GM18873 (cell line): ENCODE data around the gene PDS5A.
"Not testable (repeated sequence)": the region's sequence is repeated elsewhere in the genome, so short reads cannot be mapped to it uniquely, and the experiment has no call there.

Experiments used
- ATAC-seq: cut with Tn5 transposase; IDR thresholded peaks from one replicate; pipeline ENCODE4 v1.9.1; 2021; ENCODE audit warnings: mild to moderate bottlenecking, moderate library complexity, moderate number of reproducible peaks; ENCODE audit not compliant: unreplicated experiment, low FRiP score

PDS5A gene

DNA sequence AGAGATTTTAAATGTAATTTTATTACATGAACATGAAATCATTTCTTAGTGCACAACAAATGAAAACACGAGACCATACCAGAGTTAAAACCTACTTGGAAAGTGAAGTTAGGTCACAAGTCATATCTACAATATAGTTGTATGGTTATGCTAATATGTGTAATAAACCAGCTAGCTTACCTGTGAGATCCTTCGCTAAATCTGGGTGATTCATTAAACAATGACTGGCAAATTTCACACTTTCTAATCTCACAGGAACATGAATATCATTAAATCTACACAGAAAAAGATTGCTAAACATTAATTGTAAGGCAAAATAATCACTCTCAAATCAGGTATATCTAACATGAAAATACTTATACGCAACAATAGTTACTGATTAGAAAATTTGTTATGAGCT, 67.6 kb downstream of the PDS5A start:
- ATAC-seq, result no peak

DNA sequence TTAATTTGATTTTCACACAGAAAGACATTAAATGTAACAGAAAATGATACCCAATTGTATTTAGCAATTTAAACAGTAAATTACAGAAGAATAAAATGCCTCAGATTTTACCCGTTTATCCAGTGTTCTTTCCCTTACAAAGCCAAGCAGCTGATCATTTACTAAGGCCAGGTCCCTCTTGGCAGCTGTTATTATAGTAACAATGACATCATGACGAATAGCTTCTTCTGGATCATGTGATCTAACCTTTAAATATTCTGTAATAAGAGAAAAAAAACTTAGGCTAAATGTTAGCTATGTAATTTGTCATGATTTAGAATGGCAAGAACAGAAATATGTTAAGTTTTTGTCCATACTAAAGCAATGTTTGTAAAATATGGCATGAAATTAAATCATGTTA, 69.4 kb downstream of the PDS5A start:
- no peak for ATAC-seq

DNA sequence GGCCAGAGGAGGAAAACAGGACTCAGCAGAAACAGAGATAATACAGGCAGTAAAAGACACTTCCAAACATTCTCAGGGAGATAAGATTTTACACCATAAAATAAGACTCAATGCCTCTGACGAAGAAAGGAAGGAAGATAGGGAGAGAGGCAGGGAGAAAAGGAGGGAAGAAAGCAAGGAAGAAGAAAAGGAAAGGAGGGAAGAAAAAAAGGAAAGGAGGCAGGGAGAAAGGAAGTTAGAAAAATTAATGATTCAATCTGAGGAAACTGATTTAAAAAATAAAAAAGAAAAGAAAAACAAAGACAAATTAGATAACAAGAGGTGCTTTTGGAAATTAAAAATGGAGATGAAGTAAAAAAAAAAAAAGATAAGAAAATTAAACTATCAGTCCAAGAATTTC, 72.1 kb downstream of the PDS5A start:
- no peak for ATAC-seq

DNA sequence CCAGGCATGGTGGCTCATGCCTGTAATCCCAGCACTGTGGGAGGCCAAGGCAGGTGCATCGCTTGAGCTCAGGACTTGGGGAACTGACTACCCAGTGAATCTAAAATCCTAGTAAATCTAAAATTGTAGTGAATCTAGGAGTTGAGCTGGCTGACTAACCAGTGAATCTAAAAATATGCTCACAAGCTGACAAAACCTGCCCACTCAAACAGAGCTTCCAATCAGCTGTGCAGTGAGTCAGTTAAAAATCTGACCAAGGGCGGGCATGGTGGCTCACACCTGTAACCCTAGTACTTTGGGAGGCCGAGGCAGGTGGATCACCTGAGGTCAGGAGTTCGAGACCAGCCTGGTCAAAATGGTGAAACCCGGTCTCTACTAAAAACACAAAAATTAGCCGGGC, 72.7 kb downstream of the PDS5A start:
- not testable (repeated sequence) for ATAC-seq

DNA sequence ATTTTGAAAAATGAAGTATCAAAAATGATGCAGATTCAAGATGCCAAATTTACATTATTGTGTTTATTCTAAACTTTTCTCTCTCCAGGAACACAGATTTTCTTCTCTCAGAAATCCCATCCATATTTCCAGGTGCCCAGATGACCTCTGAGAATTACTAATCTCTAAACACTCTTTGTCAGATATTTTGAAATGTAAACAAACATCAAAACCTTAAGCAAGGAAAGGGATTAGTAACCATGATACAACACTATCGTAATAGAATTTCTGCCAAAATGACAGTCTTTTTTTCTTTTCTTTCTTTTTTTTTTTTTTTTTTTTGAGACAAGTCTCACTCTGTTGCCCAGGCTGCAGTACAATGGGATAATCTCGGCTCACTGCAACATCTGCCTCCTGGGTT, 76.7 kb downstream of the PDS5A start:
- no peak for ATAC-seq

DNA sequence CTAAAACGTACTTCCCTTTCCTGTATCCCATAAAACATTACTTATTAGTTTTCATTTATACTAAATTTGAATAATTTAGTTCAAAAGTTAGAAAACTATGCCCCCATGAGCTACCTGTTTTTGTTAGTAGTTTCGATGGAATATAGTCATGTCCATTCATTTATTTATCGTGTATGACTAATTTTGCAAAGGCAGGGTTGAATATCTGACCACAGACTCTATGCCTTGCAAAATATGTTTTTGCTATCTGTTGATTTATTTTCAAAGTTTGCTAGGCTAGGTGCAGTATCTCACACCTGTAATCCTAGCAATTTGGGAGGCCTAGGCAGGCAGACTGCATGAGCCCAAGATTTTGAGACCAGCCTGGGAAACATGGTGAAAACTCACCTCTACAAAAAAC, 78.4 kb downstream of the PDS5A start:
- no peak for ATAC-seq

DNA sequence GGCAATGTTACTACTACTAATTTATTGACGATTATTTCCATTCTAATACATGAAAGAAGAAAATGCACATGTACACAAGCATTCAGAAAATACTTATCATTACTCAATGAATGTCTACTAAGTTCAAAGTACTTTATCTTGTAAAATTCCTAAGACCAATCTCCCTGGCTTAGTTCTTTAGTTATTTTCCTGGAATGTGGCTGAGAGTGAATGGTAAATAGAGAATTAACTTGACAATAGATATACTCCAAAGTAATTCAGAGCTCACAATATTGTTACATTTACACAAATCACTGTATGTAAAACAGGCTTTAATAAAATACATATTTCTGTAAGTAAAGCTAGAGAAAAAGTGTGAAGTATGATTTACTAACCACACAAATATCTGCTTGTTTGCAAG, 79.7 kb downstream of the PDS5A start:
- ATAC-seq, result no peak

DNA sequence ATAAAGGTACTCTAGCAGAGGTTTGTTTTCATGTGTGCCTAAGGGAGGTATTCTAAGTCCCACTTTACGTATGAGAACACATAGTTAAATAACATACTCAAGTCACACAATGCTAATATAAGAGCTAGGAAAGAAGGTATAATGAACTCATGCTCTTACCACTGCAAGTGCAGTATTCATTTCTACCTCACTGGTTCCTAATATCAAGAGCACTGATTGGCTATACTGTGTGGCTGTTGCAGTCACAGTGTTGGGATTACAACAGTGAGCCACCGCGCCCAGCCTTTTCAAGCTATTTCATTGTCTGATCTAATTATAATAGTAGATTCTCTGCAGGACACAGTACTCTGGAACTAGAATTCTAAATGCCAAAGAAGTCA, 84.0 kb downstream of the PDS5A start:
- ATAC-seq, result no peak

DNA sequence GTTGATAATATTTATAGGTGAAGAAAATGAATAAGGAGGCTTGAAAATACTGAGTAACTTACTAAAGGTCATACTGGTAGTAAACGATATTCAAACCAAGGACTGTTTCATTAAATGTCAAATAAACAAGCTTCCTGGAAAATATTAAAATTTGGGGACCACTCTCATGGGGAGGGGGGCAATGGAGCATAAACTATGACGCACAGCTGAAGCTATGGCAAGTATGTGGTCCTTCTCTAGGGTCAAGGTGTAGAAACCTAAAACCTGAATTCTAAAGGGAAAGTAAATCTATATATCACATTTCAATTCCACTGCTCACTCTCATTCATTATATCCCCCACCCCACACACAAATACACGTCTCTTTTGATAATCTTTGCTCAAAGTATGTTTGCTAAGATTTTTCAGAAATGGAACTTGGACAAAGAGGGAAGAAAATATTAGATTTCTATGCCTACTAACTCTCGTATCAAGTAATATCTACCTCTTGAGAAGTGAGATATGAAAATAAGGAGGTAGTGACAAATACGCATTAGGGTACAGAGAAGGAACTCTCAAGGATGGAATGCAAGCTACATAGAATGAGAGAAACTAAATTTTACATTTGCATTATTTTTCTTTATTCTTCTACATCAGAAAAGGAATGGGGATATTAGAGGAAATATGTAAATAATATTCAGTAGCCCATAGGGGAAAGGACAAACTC, 84.6 kb downstream of the PDS5A start:
- no peak for ATAC-seq

DNA sequence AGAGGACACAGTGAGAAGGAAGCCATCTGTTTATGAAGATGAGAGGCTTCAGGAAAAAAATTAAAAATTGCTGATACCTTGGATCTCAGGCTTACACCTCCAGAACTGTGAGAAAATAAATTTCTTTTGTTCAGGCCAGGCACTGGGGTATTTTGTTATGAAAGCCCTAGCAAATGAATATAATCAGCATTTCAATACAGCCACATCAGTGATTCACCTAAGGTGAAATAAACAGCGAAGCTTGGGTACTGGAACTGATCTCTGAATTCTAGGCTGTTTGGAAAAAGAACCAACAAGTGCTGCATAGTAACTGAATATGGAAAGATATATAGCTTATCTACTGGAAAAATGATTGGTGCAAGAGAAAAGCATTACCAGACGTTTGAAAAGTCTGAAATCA, 88.5 kb downstream of the PDS5A start:
- no peak for ATAC-seq

DNA sequence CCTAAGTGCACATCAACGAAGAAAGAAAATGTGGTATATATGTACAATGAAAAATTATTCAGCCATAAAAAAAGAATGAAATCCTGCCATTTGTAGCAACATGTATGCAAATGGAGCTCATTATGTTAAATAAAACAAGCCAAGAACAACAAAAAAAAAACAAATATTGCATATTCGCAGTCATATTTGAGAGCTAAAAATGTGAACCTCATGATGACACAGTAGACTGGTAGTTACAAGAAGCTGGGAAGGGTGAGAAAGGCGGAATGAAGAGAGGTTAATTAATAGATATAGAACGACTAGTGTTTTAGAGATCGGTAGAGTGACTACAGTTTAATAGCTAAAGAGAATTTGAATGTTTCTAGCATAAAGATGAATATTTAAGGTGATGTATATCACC, 89.2 kb downstream of the PDS5A start:
- ATAC-seq, result no peak

DNA sequence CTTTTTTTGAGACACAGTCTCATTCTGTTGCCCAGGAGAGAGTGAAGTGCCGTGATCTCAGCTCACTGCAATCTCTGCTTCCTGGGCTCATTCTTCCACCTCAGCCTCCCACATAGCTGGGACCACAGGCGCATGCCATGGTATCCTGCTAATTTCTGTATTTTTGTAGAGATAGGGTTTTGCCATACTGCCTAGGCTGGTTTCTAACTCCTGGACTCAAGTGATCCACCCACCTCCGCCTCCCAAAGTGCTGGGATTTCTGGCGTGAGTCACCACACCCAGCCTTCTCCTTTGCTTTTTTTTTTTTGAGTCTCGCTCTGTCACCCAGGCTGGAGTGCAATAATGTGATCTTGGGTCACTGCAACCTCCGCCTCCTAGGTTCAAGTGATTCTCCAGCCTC, 94.1 kb downstream of the PDS5A start:
- no peak for ATAC-seq

DNA sequence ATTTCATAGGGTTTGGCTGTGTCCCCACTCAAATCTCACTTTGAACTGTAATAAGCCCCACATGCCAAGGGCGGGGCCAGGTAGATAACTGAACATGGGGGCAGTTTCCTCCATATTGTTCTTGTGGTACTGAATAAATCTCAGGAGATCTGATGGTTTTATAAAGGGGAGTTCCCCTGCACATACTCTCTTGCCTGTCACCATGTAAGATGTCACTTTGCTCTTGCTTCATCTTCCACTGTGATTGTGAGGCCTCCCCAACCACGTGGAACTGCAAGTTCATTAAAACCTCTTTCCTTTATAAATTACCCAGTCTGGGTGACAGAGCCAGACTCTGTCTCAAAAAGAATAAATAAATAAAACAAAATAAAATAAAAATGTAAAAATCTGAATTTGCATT, 95.9 kb downstream of the PDS5A start:
- ATAC-seq, result no peak

DNA sequence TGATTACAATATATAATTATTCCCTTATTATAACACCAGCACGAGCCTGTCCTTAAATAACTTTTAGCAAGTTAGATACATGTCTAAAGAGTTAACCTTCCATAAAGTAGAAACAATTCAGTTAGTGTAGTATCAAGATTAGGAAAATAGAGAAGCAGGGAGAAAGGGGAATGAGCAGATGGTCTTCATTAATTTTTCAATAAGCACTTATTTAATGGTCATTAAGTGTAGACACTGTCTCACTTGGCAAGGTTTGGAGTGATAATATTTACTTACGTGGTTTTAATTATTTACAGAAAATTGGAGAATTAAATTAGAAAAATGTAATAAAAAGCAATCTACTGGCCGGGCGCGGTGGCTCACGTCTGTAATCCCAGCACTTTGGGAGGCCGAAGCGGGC, 99.7 kb downstream of the PDS5A start:
- no peak for ATAC-seq

DNA sequence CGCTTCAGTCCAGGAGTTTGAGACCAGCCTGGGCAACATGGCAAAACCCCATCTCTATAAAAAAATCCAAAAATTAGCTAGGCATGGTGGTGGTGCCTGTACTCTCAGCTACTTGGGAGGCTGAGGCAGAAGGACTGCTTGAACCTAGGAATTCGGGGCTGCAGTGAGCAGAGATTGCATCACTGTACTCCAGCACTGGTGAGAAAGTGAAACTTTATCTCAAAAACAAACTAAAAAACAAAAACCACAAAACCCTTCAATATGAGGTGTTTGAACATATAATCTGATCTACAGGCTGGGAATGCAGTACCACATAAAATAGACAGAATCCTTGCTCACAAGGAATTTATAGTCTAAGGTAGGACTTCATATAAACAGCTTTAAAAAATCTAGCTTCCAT, 103.9 kb downstream of the PDS5A start:
- no peak for ATAC-seq

DNA sequence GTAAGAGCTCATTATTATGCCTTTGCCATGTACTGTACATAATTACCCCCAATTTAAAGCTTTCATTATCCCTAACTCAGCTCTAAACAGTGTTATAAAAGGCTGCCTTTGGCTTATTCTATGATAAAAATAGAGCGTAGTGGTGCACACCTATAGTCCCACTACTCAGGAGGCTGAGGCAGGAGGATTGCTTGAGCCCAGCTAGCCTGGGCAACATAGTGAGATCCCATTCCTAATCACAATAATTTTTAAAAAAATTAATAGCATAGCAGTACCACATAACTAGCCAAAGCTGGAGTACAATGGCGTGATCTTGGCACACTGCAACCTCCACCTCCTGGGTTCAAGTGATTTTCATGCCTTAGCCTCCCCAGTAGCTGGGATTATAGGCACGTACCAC, 112.4 kb downstream of the PDS5A start:
- no peak for ATAC-seq

DNA sequence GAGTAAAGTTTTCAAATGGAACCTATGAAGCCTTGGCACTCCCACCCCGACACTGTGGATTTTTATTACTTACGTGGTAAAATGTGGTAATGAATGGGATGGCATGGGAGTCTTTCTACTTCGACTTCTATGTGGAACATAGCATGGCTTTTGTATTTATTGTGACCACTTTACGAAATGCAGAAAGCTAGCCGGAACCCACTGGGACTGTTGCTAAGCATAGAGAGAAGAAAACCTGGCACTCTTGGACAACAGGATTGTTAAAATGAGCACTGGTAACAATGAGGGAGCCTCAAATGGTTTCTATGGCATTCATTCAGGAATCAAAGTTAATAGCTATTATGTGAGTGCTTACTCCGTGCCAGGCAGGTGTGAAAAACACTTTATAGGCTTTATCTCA, 113.3 kb downstream of the PDS5A start:
- no peak for ATAC-seq

DNA sequence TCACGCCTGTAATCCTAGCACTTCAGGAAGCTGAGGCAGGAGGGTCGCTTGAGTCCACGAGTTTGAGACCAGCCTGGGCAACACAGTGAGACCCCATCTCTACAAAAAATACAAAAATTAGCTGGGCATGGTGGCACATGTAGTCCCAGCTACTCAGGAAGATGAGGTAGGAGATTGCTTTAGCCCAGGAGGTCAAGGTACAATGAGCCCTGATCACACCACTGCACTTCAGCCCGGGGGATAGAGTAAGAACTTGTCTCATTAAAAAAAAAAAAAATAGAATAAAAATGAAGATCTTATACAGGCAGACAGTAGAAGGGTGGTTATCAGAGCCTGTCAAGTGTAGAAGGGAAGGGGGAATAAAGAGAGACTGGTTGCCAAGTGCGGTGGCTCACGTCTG, 116.9 kb downstream of the PDS5A start:
- no peak for ATAC-seq

DNA sequence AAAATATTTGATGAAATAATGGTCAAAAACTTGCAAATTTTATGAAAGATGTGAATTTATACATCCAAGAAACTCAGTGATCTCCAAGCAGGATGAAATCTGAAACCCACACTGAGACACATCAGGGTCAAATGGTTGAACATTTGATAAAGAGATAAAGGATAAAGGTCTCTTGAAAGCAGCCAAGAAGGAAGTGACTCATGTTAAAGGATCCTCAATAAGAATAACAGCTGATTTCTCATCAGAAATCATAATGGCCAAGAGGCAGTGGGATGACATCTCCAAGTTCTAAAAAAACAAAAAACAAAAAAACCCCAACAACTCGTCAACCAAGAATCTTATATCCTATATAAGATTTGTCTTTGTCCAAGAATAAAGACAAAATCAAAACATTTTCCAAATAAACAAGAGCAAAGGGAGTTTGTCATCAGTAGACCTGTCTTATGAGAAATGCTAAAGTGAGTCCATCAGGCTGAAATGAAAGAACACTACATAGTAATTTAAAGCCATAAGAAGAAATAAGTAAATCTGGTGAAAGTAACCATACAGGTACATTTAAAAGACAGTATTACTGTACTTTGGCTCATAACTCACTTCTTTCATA, 121.7 kb downstream of the PDS5A start:
- ATAC-seq, result no peak

DNA sequence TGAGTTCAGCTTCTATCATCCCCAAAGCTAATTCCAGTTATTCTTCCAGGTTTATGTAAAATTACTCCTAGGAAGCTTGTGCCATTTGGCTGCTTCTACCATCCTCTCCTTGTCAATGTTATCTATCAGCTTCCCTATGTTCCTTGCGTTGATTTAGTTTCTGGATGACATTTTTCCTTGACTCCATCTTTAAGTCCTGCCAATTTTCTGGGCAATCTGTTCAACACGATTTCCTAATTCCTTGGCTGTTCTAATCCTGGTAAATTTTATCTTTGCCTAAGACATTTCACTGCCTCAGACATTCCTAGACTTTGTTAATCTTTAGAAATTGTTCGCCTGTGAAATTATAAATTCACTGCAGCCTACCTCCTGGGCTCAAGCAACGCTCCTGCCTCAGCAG, 125.1 kb downstream of the PDS5A start:
- ATAC-seq, result no peak

DNA sequence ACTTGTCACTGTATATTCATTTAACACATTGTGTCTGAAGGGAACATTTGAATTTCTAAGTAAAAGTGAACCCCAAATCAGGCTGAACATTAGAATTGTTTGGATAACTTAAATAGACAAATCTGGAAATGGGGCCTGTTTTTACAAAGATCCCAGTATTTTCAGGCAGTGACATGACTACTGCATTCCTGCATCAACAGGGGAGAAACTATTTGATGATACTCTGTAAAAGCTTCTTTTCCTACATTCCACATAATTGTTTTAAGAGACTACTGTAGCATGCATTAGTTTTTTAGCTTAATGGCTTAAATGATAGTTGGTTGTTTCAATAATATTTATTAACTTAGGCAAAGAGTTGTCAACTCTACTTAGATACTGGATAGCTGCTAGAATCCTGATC, 127.0 kb downstream of the PDS5A start:
- ATAC-seq, result no peak

DNA sequence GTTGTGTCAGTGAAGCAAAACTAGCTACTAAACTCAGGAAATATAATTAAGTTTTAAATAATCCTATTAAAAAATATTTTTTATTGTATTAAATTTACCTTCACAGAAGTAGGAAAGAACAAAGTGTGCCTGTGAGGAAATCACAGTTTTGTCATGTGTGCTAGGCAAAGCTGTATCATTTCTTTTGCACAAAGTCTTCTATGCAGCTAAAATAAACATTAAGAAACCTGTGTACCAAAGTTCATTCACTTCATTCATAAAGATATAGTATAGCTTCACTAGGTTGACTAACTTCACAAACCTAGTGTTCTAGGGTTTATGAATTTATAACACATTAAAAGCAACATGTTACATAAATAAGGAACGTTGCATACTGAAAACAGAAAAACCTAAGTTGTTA, 131.0 kb downstream of the PDS5A start:
- ATAC-seq, result no peak

DNA sequence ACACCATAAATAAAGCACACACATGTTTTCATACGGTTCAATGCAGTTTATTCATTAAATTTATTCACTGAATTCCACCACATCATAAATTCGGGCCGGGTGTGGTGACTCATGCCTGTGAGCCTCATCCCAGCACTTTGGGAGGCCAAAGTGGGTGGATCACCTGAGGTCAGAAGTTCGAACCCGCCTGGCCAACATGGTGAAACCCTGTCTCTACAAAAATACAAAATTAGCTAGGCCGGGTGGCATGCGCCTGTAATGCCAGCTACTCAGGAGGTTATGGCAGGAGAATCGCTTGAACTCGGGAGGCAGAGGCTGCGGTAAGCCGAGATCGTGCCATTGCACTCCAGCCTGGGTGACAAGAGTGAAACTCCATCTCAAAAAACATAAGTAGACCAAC, 131.6 kb downstream of the PDS5A start:
- no peak for ATAC-seq
